ENCODE data around the gene NR3C2. TPM values are rescaled to one million over a fixed set of nuclear protein-coding genes. Genes with fewer than 3 reads are reported as not detected.

The NR3C2 gene
- total and polyA plus RNA-seq, 2 of the 4 experiments (the other 2 are of a cell fraction), result 1.1 to 2.3 TPM

DNA sequence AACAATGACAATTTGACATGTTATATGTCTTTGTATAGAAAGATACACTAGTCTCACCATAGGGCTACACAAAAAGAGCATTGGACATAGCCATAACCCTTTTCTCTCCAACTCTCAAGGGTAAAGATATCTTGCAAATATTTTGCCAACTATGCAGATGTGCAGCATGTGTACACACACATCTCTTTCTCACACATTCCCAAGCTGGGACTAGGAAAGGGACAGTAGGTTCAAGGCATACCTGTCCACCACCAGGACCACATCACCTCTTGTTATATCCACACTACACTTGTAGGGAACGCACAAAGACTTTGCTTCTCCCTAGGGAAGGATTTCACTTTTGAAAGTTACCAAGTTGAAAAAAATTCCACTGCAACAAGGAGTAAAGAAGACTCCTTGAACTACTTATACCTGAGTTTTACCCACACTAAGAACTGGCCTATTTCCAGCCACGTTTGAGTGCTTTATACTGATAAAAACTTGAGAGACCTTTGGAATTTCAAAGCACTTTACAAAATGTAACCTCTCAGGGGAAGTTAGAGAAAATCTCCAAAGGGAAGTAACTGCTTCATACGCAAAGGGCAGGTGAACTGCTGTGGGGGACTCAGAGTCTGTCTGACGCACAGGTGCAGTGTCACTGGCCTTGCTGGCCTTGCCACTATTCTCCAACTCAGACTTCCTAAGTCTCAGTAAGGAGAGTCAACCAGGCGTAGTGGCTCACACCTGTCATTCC lies 36.9 kb downstream of the NR3C2 start:
- no peak overlapping the region for H3K14ac ChIP-seq (replicated peaks; ENCODE audit: low read depth, low read length)
- no peak overlapping the region for H4K91ac ChIP-seq (ENCODE audit: insufficient read depth, low read depth, low read length)
- dilution Hi-C loops (cut with HindIII; ENCODE audit: low sequenced_read_pairs, unreplicated experiment), result no loop called here
- no peaks in the 10 kb centered on the region for H3K9me1 ChIP-seq (ENCODE audit: insufficient read depth, low read length)
- H4K20me1 ChIP-seq (ENCODE audit: insufficient read depth, low read length), result no peaks in the 10 kb centered on the region
- H3K9me3 ChIP-seq (ENCODE audit: control insufficient read depth, insufficient read depth, low read length), result no peaks in the 10 kb centered on the region
- H2AFZ ChIP-seq (replicated peaks; ENCODE audit: low read length, poor library complexity), result no peak overlapping the region
- ChIA-PET POLR2A (ENCODE audit: unreplicated experiment) (no interaction called here), CTCF (no interaction called here)
- H2BK15ac ChIP-seq (ENCODE audit: low read depth, low read length), result no peak overlapping the region
- in situ Hi-C loops (cut with MboI; ENCODE audit: low sequenced_read_pairs), result no loop called here
- DNase-seq (no peak), ATAC-seq (ENCODE audit: low read depth) (no peak)
- no peak overlapping the region for H3K56ac ChIP-seq (ENCODE audit: extremely low read depth, insufficient read depth, low read length)
- no TSS peak for BruUV-seq (replicated peaks)
- intact Hi-C loops (cut with micrococcal nuclease), result no loop called here
- no peak overlapping the region for H4K8ac ChIP-seq (ENCODE audit: low read depth in 2 of 2, low read length in 2 of 2)
- WGBS, 2 experiments (ENCODE audit: extremely low coverage in 2 of 2, insufficient read length in 1 of 2), result no CpG with 5 or more reads among the region's 5 CpGs
- no peak overlapping the region for H2AK5ac ChIP-seq (ENCODE audit: low read depth, low read length)
- H3K36me3 ChIP-seq (ENCODE audit: control insufficient read depth, insufficient read depth, low read length), result no peaks in the 10 kb centered on the region
- H3K4me2 ChIP-seq (ENCODE audit: low read depth, low read length), result no peak overlapping the region
- H2BK120ac ChIP-seq (ENCODE audit: low read depth, low read length), result no peak overlapping the region
- H4K5ac ChIP-seq (ENCODE audit: low read depth, low read length), result no peak overlapping the region
- no peak overlapping the region for H3K4ac ChIP-seq (ENCODE audit: low read depth, low read length)
- no peak overlapping the region for H2BK5ac ChIP-seq (ENCODE audit: low read depth, low read length, poor library complexity, severe bottlenecking)
- no peak overlapping the region for H3K23ac ChIP-seq (ENCODE audit: low read depth, low read length)
- H2AK9ac ChIP-seq (replicated peaks; ENCODE audit: low read depth, low read length, poor library complexity), result no peak overlapping the region
- no peak overlapping the region for H3K18ac ChIP-seq (ENCODE audit: low read depth, low read length)
- no peak overlapping the region for H2BK20ac ChIP-seq (ENCODE audit: low read depth, low read length)
- H3K4me3 ChIP-seq (ENCODE audit: insufficient read depth, low read depth, low read length), result no peak overlapping the region
- no peak overlapping the region for H3K27ac ChIP-seq (ENCODE audit: insufficient read depth, low read length)
- H3K4me1 ChIP-seq (ENCODE audit: control insufficient read depth, insufficient read depth, low read length), result no peaks in the 10 kb centered on the region
- no peak overlapping the region for H3K9ac ChIP-seq (ENCODE audit: low read depth, low read length)
- no peaks in the 10 kb centered on the region for H3K27me3 ChIP-seq (ENCODE audit: control insufficient read depth, insufficient read depth, low read length)
- TF ChIP-seq, protein P1, sequence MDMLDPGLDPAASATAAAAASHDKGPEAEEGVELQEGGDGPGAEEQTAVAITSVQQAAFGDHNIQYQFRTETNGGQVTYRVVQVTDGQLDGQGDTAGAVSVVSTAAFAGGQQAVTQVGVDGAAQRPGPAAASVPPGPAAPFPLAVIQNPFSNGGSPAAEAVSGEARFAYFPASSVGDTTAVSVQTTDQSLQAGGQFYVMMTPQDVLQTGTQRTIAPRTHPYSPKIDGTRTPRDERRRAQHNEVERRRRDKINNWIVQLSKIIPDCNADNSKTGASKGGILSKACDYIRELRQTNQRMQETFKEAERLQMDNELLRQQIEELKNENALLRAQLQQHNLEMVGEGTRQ (IDR thresholded peaks at IDR 0.05; ENCODE audit: low read depth, low read length), result no peak
- TF ChIP-seq MAFK (IDR thresholded peaks at IDR 0.05; ENCODE audit: low read depth, low read length) (no peak), MAZ (IDR thresholded peaks at IDR 0.05; ENCODE audit: borderline replicate concordance, low read depth, low read length) (no peak), NFE2L2 (IDR thresholded peaks at IDR 0.05; ENCODE audit: low read depth, low read length) (no peak), MXI1 (IDR thresholded peaks at IDR 0.05; ENCODE audit: borderline replicate concordance, low read depth, low read length) (no peak), ELK1 (IDR thresholded peaks at IDR 0.05; ENCODE audit: borderline replicate concordance, low read depth, low read length) (no peak), BHLHE40 (IDR thresholded peaks at IDR 0.05; ENCODE audit: low read depth, low read length) (no peak), FOS (IDR thresholded peaks at IDR 0.05; ENCODE audit: low read depth, low read length) (no peak)
- H3K79me1 ChIP-seq (ENCODE audit: low read depth in 1 of 2, low read length in 2 of 2), result no peaks in the 10 kb centered on the region

All from IMR-90 (cell line).